Panc1 (cell line): ENCODE results near the gene THRB. TPM values are rescaled to one million over a fixed set of nuclear protein-coding genes. Genes with fewer than 3 reads are reported as not detected.

Experiments used
- ATAC-seq: fragments of 200-7000 bp; cut with Tn5 transposase; 2 replicates; pipeline ENCODE4 v1.9.1; 2020; ENCODE audit warnings: mild to moderate bottlenecking, moderate library complexity
- BruUV-seq: library from RNA; stranded (reverse); fragments of 400-500 nt; replicated peaks from 2 replicates; lab custom pipeline; 2021; lab: Mats Ljungman, UMichigan
- CTCF ChIA-PET: fragments of 300-600 bp; sonication (Branson Sonifier 250); formaldehyde crosslinking; loops from one replicate; lab custom pipeline; 2022; ENCODE audit warnings: antibody characterized with exemption; lab: Charles Lee
- POLR2A ChIA-PET: fragments of 300-600 bp; sonication (Branson Sonifier 250); formaldehyde crosslinking; loops from one replicate; lab custom pipeline; 2022; ENCODE audit warnings: antibody characterized with exemption; lab: Charles Lee
- DNase-seq: peaks from one replicate; pipeline ENCODE4 v3.0.0-alpha.2; 2010; ENCODE audit warnings: low read depth, low spot score
- H3K27ac ChIP-seq: 2 replicates; pipeline ENCODE4 v1.5.1; 2011; ENCODE audit warnings: mild to moderate bottlenecking, low read length, inconsistent platforms
- H3K27me3 ChIP-seq: fragments of 200-500 bp; sonication (Bioruptor generic); 2 replicates; pipeline ENCODE4 v1.6.0; 2014; ENCODE audit warnings: low read length, inconsistent platforms; ENCODE audit not compliant: control insufficient read depth, insufficient read depth
- H3K36me3 ChIP-seq: fragments of 200-500 bp; sonication (Bioruptor generic); 2 replicates; pipeline ENCODE4 v1.5.1; 2014; ENCODE audit warnings: inconsistent platforms, mild to moderate bottlenecking, low read length, moderate library complexity; ENCODE audit not compliant: control insufficient read depth, insufficient read depth
- H3K4me1 ChIP-seq: 2 replicates; pipeline ENCODE4 v1.5.1; 2011; ENCODE audit warnings: inconsistent platforms, mild to moderate bottlenecking, low read length, moderate library complexity; ENCODE audit not compliant: control insufficient read depth, insufficient read depth
- H3K4me3 ChIP-seq, 2 experiments: 2 replicates each; pipeline ENCODE4 v1.5.1; 2011 to 2012; ENCODE audit warnings: low read depth in 2 of 2, low read length in 2 of 2, mild to moderate bottlenecking in 2 of 2, inconsistent platforms in 1 of 2, moderate library complexity in 1 of 2
- H3K9me3 ChIP-seq: fragments of 200-500 bp; sonication (Bioruptor generic); 2 replicates; pipeline ENCODE4 v1.5.1; 2014; ENCODE audit warnings: low read depth, mild to moderate bottlenecking, inconsistent platforms, low read length, moderate library complexity; ENCODE audit not compliant: control insufficient read depth, insufficient read depth
- POLR2AphosphoS5 ChIP-seq: IDR thresholded peaks from 2 replicates; pipeline ENCODE4 v1.6.1; 2012; ENCODE audit warnings: mild to moderate bottlenecking, low read depth, low read length, moderate library complexity
- REST ChIP-seq, 2 experiments: IDR thresholded peaks; 2 replicates each; pipeline ENCODE4 v1.6.1; 2011 to 2012; ENCODE audit warnings: low read depth in 2 of 2, control low read depth in 1 of 2, low read length in 1 of 2, mild to moderate bottlenecking in 1 of 2, moderate library complexity in 1 of 2; ENCODE audit not compliant: insufficient read depth in 1 of 2
- SIN3A ChIP-seq: IDR thresholded peaks from 2 replicates; pipeline ENCODE4 v1.6.1; 2012; ENCODE audit warnings: low read depth, mild to moderate bottlenecking, low read length, moderate library complexity, borderline replicate concordance; ENCODE audit not compliant: insufficient read depth
- TCF7L2 ChIP-seq: IDR thresholded peaks from 2 replicates; pipeline ENCODE4 v1.6.1; 2011; ENCODE audit warnings: mild to moderate bottlenecking, low read depth, low read length, inconsistent platforms
- in situ Hi-C: cut with HindIII; loops from 2 replicates; pipeline ENCODE4 v1.10.0; 2016; ENCODE audit warnings: low sequenced_read_pairs, low pct_unique_long_range_greater_than_20kb
- intact Hi-C: fragments of 100-400 bp; cut with micrococcal nuclease; formaldehyde crosslinking; loops from one replicate; pipeline ENCODE4 v1.10.0; 2022; ENCODE audit not compliant: unreplicated experiment
- total RNA-seq: library from RNA; stranded (reverse); gene quantifications from one replicate; pipeline ENCODE4 v1.2.1, GENCODE V29; 2021; ENCODE audit not compliant: unreplicated experiment
- TF ChIP-seq, protein P1 (sequence below): fragments of 450-650 bp; IDR thresholded peaks from 2 replicates; pipeline ENCODE4 v1.5.1; 2017; ENCODE audit warnings: mild to moderate bottlenecking

The THRB gene
- total RNA-seq, 1 experiment from 2014 or later, result 3.9 TPM

GRCh38 chr3:24439021-24439420 lies 55.6 kb downstream of the THRB start:
- CTCF ChIA-PET, result no interaction called here
- POLR2A ChIA-PET, result no interaction called here

GRCh38 chr3:24437326-24437725 lies 57.3 kb downstream of the THRB start:
- in situ Hi-C loops (no loop called here), intact Hi-C loops (no loop called here)
- BruUV-seq, result no TSS peak
- H3K9me3 ChIP-seq, result no peaks in the 10 kb centered on the region
- CTCF ChIA-PET, result no interaction called here
- H3K36me3 ChIP-seq, result no peaks in the 10 kb centered on the region
- DNase-seq (no peak), ATAC-seq (no peak)
- POLR2A ChIA-PET, result no interaction called here
- no peak overlapping the region for H3K4me3 ChIP-seq
- TF ChIP-seq SIN3A, result no peak
- TF ChIP-seq, protein P1, sequence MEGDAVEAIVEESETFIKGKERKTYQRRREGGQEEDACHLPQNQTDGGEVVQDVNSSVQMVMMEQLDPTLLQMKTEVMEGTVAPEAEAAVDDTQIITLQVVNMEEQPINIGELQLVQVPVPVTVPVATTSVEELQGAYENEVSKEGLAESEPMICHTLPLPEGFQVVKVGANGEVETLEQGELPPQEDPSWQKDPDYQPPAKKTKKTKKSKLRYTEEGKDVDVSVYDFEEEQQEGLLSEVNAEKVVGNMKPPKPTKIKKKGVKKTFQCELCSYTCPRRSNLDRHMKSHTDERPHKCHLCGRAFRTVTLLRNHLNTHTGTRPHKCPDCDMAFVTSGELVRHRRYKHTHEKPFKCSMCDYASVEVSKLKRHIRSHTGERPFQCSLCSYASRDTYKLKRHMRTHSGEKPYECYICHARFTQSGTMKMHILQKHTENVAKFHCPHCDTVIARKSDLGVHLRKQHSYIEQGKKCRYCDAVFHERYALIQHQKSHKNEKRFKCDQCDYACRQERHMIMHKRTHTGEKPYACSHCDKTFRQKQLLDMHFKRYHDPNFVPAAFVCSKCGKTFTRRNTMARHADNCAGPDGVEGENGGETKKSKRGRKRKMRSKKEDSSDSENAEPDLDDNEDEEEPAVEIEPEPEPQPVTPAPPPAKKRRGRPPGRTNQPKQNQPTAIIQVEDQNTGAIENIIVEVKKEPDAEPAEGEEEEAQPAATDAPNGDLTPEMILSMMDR, result no peak
- no peak for TF ChIP-seq REST (IDR thresholded peaks at IDR 0.05; ENCODE audit: insufficient read depth in 1 of 2, low read depth in 2 of 2, low read length in 1 of 2)
- TF ChIP-seq POLR2AphosphoS5, result no peak
- H3K27me3 ChIP-seq, result no peaks in the 10 kb centered on the region
- no peaks in the 10 kb centered on the region for H3K4me1 ChIP-seq
- H3K27ac ChIP-seq, result no peak overlapping the region

More at GRCh38 chr3:24439021-24439420, 55.6 kb downstream of the THRB start:
- no peak for DNase-seq
- no peaks in the 10 kb centered on the region for H3K36me3 ChIP-seq
- TF ChIP-seq, protein P1, result no peak
- TF ChIP-seq POLR2AphosphoS5, result no peak
- no peak for TF ChIP-seq REST (IDR thresholded peaks at IDR 0.05; ENCODE audit: insufficient read depth in 1 of 2, low read depth in 2 of 2, low read length in 1 of 2)
- no peak for TF ChIP-seq SIN3A
- TF ChIP-seq TCF7L2, result no peak
- no peaks in the 10 kb centered on the region for H3K4me1 ChIP-seq
- BruUV-seq, result no TSS peak
- no peaks in the 10 kb centered on the region for H3K27me3 ChIP-seq
- H3K4me3 ChIP-seq, result no peak overlapping the region
- intact Hi-C loops (no loop called here), in situ Hi-C loops (no loop called here)
- H3K9me3 ChIP-seq, result no peaks in the 10 kb centered on the region
- no peak overlapping the region for H3K27ac ChIP-seq
- ATAC-seq, result no peak
